Neural progenitor cell (in vitro differentiated cells): ENCODE data around the gene SLC28A2. TPM values are rescaled to one million over a fixed set of nuclear protein-coding genes. Genes with fewer than 3 reads are reported as not detected.

Source experiments
- DNase-seq: peaks from one replicate; pipeline ENCODE4 v3.0.0-alpha.2; 2016; ENCODE audit warnings: low spot score
- H2AFZ ChIP-seq: fragments of 200-600 bp; sonication (generic); replicated peaks from 2 replicates; pipeline ENCODE4 v1.6.1; 2016; ENCODE audit warnings: antibody characterized with exemption
- H3F3A ChIP-seq: fragments of 200-600 bp; sonication (generic); 2 replicates; pipeline ENCODE4 v1.6.1; 2016; ENCODE audit warnings: antibody characterized with exemption, low read depth
- H3K27ac ChIP-seq: fragments of 200-600 bp; sonication (generic); 2 replicates; pipeline ENCODE4 v1.5.1; 2016; ENCODE audit warnings: mild to moderate bottlenecking
- H3K27me3 ChIP-seq: fragments of 200-600 bp; sonication (generic); 2 replicates; pipeline ENCODE4 v1.6.1; 2016; ENCODE audit warnings: mild to moderate bottlenecking, moderate library complexity
- H3K36me3 ChIP-seq: fragments of 200-600 bp; sonication (generic); 2 replicates; pipeline ENCODE4 v1.5.1; 2016
- H3K4me1 ChIP-seq: fragments of 200-600 bp; sonication (generic); 2 replicates; pipeline ENCODE4 v1.6.1; 2016; ENCODE audit warnings: mixed run types
- H3K4me2 ChIP-seq: fragments of 200-600 bp; sonication (generic); 2 replicates; pipeline ENCODE4 v1.6.1; 2016
- H3K4me3 ChIP-seq: fragments of 200-600 bp; sonication (generic); 2 replicates; pipeline ENCODE4 v1.5.1; 2016
- H3K79me2 ChIP-seq: fragments of 200-600 bp; sonication (generic); 2 replicates; pipeline ENCODE4 v1.6.1; 2016; ENCODE audit warnings: low read depth
- H3K9ac ChIP-seq: fragments of 200-600 bp; sonication (generic); 2 replicates; pipeline ENCODE4 v1.6.1; 2016
- H3K9me3 ChIP-seq: fragments of 200-600 bp; sonication (generic); 2 replicates; pipeline ENCODE4 v1.5.1; 2016; ENCODE audit warnings: low read depth
- H4K20me1 ChIP-seq: fragments of 200-600 bp; sonication (generic); 2 replicates; pipeline ENCODE4 v1.6.1; 2016; ENCODE audit warnings: low read depth
- H3K27ac Mint-ChIP-seq: 3 replicates; pipeline ENCODE4 v1.8.0; 2021; ENCODE audit warnings: mixed read lengths
- H3K27me3 Mint-ChIP-seq: 2 replicates; pipeline ENCODE4 v1.8.0; 2022; ENCODE audit warnings: low read depth, mild to moderate bottlenecking, inconsistent platforms, moderate library complexity, mixed read lengths; ENCODE audit not compliant: insufficient read depth
- H3K36me3 Mint-ChIP-seq: 3 replicates; pipeline ENCODE4 v1.8.0; 2021; ENCODE audit warnings: mixed read lengths
- H3K4me1 Mint-ChIP-seq: 3 replicates; pipeline ENCODE4 v1.8.0; 2021; ENCODE audit warnings: mixed read lengths
- H3K4me3 Mint-ChIP-seq: 3 replicates; pipeline ENCODE4 v1.8.0; 2021; ENCODE audit warnings: mild to moderate bottlenecking, moderate library complexity, mixed read lengths
- H3K9me3 Mint-ChIP-seq: 3 replicates; pipeline ENCODE4 v1.8.0; 2020; ENCODE audit warnings: mixed read lengths
- EZH2 ChIP-seq: fragments of 200-600 bp; sonication (generic); IDR thresholded peaks from 2 replicates; pipeline ENCODE4 v1.6.1; 2017; ENCODE audit warnings: antibody characterized with exemption, mild to moderate bottlenecking, moderate library complexity
- EZH2phosphoT487 ChIP-seq: fragments of 200-600 bp; sonication (generic); IDR thresholded peaks from 2 replicates; pipeline ENCODE4 v1.6.1; 2017; ENCODE audit warnings: antibody characterized with exemption
- total RNA-seq: library from RNA; depleted of rRNA; stranded (reverse); fragments of >200 nt; gene quantifications from 2 replicates; pipeline ENCODE4 v1.2.3, GENCODE V29; 2015; ENCODE audit warnings: low replicate concordance
- TF ChIP-seq, protein P1 (sequence below): fragments of 200-600 bp; sonication (generic); IDR thresholded peaks from 2 replicates; pipeline ENCODE4 v1.5.1; 2017; ENCODE audit warnings: antibody characterized with exemption, mild to moderate bottlenecking

Gene SLC28A2
- total RNA-seq, 1 donor from 2014 or later: not detected

DNA sequence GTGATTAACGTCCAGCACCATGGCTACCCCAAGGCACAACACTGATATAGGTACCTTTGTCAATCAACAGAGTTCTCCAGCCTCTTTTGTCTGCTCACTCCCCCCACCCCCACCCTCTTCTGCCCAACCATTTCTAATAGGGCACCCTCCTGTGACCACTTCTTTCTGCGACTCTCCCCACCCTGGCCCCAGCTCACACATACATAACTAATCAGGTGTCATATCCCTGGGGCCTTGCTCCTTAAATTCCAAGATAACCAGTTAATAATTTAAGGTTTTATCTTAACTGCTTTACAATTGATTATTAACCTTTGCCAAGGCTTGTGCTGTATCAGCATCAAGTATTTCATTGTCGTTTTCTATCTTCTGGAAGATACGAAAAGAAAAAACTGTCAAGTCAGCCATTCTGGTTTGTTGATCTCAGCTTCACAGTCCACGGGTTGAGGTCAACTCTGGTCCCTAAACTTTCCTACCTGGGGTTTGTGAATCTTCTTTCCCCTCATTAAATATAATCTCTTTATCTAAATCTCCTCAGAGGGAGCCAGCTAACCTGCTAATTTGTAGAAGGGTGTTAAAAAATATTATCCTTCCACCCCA, 27.3 kb upstream of the SLC28A2 start:
- Mint-ChIP-seq H3K9me3 (no peaks in the 10 kb centered on the region), H3K27ac (no peak overlapping the region), H3K4me3 (no peak overlapping the region), H3K4me1 (peaks cover 14% of the 10 kb centered on the region), H3K27me3 (peaks cover 2% of the 10 kb centered on the region), H3K36me3 (no peaks in the 10 kb centered on the region)
- Histone ChIP-seq H3K4me1 (no peaks in the 10 kb centered on the region), H3F3A (no peaks in the 10 kb centered on the region), H3K9ac (no peak overlapping the region), H3K4me2 (no peak overlapping the region), H3K36me3 (no peaks in the 10 kb centered on the region), H3K9me3 (no peaks in the 10 kb centered on the region), H2AFZ (no peak overlapping the region), H4K20me1 (no peaks in the 10 kb centered on the region), H3K27ac (no peak overlapping the region), H3K27me3 (peaks cover 10% of the 10 kb centered on the region), H3K4me3 (no peak overlapping the region), H3K79me2 (no peaks in the 10 kb centered on the region)
- TF ChIP-seq, protein P1, sequence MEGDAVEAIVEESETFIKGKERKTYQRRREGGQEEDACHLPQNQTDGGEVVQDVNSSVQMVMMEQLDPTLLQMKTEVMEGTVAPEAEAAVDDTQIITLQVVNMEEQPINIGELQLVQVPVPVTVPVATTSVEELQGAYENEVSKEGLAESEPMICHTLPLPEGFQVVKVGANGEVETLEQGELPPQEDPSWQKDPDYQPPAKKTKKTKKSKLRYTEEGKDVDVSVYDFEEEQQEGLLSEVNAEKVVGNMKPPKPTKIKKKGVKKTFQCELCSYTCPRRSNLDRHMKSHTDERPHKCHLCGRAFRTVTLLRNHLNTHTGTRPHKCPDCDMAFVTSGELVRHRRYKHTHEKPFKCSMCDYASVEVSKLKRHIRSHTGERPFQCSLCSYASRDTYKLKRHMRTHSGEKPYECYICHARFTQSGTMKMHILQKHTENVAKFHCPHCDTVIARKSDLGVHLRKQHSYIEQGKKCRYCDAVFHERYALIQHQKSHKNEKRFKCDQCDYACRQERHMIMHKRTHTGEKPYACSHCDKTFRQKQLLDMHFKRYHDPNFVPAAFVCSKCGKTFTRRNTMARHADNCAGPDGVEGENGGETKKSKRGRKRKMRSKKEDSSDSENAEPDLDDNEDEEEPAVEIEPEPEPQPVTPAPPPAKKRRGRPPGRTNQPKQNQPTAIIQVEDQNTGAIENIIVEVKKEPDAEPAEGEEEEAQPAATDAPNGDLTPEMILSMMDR: no peak
- DNase-seq: no peak

DNA sequence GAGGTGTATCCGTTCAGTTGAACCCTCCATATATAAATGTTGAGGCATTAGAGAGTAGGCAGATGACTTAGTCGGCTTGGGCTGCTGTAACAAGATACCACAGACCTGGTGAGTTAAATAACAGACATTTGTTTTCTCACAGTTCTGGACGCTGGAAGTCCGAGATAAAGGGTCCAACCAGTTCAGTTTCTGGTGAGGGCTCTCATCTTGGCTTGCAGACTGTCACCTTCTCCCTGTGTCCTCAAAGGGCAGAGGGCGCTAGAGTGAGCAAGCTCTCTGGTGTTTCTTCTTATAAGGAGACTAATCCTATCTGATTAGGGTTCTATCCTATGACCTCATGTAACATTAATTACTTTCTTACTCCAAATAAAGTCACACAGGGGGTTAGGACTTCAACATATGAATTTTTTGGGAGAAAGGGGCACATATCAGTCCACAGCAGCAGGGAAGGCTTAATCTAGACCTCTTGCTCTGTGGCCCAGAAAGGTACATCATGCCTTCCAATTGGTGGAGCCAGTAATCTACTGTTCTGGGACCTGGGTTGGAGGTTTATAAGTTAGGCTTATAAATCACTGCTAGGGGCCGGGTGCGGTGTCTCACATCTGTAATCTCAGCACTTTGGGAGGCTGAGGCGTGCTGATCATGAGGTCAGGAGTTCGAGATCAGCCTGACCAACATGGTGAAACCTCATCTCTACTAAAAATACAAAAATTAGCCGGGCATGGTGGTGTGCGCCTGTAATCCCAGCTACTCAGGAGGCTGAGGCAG, 26.3 kb upstream of the SLC28A2 start:
- no peaks in the 10 kb centered on the region for H3K36me3 Mint-ChIP-seq

DNA sequence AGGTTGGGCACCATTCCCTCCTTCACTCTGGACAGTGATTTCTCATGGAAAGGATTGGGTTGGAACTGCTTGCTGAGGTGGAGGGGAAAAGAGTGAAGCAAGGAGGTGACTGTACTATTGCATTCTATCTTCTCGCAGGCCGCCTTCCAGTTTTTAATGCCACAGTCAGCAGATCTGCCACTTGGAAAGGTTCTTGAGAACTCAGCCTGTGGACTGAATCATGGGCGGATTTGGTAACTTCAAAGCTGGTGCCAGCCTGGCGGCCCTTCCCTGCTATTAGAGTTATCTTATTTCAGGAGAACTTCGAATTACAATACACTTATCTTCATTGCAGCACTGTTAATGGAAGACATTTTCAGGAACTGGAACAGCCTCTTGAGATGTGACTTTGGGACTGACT, 23.1 kb upstream of the SLC28A2 start:
- Histone ChIP-seq H3F3A (no peaks in the 10 kb centered on the region), H3K4me1 (no peaks in the 10 kb centered on the region), H4K20me1 (no peaks in the 10 kb centered on the region), H3K4me2 (no peak overlapping the region), H3K9me3 (no peaks in the 10 kb centered on the region), H2AFZ (no peak overlapping the region), H3K9ac (no peak overlapping the region), H3K79me2 (no peaks in the 10 kb centered on the region), H3K27ac (no peak overlapping the region), H3K27me3 (no peaks in the 10 kb centered on the region), H3K4me3 (no peak overlapping the region), H3K36me3 (no peaks in the 10 kb centered on the region)
- Mint-ChIP-seq H3K4me1 (peaks cover 11% of the 10 kb centered on the region), H3K36me3 (no peaks in the 10 kb centered on the region), H3K27ac (no peak overlapping the region), H3K4me3 (no peak overlapping the region), H3K9me3 (peaks cover 5% of the 10 kb centered on the region), H3K27me3 (peaks cover 4% of the 10 kb centered on the region)
- DNase-seq: no peak
- TF ChIP-seq EZH2phosphoT487: no peak
- TF ChIP-seq, protein P1: no peak
- no peak for TF ChIP-seq EZH2

More for the DNA sequence above, 26.3 kb upstream of the SLC28A2 start:
- Histone ChIP-seq H3K4me3 (no peak overlapping the region), H3K27me3 (peaks cover 5% of the 10 kb centered on the region), H3K27ac (no peak overlapping the region), H2AFZ (no peak overlapping the region), H4K20me1 (no peaks in the 10 kb centered on the region), H3K79me2 (no peaks in the 10 kb centered on the region), H3K36me3 (no peaks in the 10 kb centered on the region), H3K4me2 (no peak overlapping the region), H3K4me1 (no peaks in the 10 kb centered on the region), H3K9ac (no peak overlapping the region), H3K9me3 (no peaks in the 10 kb centered on the region), H3F3A (no peaks in the 10 kb centered on the region)
- Mint-ChIP-seq H3K4me3 (no peak overlapping the region), H3K27me3 (peaks cover 2% of the 10 kb centered on the region), H3K27ac (no peak overlapping the region), H3K4me1 (peaks cover 14% of the 10 kb centered on the region), H3K9me3 (no peaks in the 10 kb centered on the region)
- peak; percentile 13 for DNase-seq
- TF ChIP-seq, protein P1: peak; percentile 19
- TF ChIP-seq EZH2phosphoT487: no peak
